ENCODE measurements around the gene CAP2.

The CAP2 gene

DNA sequence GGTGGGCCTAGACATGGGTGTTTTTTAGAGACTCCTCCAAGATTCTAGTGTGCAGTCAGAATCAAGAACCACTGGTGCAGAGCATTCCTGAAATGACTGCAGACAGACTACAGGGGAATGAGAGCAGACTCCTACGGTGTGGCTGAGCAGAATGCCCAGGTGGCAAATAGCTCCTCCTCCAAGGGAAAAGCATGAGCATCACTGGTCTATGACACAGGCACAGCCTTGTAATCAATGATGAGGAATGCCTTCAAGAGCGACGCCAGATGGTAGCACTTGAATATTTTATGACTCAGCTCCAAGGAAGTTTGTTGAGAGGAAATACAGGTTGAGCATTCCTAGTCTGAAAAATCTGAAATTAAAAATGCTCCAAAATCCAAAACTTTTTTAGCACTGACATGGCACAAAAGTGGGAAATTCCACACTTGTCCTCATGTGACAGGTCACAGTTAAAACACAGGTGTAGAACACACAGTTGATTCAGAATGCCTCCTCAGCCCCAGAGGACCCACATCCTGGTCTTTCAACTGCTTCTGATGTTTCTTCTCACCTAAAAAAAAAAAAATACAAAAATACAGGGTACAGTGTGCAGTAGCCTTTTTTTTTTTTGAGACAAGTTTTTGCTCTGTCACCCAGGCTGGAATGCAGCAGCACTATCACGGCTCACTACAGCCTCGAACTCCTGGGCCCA is 196.2 kb downstream of the CAP2 start:
- no peak for TF ChIP-seq FOXP2 (optimal IDR thresholded peaks at IDR 0.05; ENCODE audit: borderline replicate concordance, extremely low read depth, extremely low read length, insufficient read depth)
- no peak for TF ChIP-seq POLR2AphosphoS5 (IDR thresholded peaks at IDR 0.05; ENCODE audit: low read depth, low read length)
- TF ChIP-seq, protein P1, sequence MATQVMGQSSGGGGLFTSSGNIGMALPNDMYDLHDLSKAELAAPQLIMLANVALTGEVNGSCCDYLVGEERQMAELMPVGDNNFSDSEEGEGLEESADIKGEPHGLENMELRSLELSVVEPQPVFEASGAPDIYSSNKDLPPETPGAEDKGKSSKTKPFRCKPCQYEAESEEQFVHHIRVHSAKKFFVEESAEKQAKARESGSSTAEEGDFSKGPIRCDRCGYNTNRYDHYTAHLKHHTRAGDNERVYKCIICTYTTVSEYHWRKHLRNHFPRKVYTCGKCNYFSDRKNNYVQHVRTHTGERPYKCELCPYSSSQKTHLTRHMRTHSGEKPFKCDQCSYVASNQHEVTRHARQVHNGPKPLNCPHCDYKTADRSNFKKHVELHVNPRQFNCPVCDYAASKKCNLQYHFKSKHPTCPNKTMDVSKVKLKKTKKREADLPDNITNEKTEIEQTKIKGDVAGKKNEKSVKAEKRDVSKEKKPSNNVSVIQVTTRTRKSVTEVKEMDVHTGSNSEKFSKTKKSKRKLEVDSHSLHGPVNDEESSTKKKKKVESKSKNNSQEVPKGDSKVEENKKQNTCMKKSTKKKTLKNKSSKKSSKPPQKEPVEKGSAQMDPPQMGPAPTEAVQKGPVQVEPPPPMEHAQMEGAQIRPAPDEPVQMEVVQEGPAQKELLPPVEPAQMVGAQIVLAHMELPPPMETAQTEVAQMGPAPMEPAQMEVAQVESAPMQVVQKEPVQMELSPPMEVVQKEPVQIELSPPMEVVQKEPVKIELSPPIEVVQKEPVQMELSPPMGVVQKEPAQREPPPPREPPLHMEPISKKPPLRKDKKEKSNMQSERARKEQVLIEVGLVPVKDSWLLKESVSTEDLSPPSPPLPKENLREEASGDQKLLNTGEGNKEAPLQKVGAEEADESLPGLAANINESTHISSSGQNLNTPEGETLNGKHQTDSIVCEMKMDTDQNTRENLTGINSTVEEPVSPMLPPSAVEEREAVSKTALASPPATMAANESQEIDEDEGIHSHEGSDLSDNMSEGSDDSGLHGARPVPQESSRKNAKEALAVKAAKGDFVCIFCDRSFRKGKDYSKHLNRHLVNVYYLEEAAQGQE (IDR thresholded peaks at IDR 0.05; ENCODE audit: insufficient read depth in 1 of 2, low read depth in 2 of 2, low read length in 2 of 2) = no peak
- no peak for TF ChIP-seq SIN3A (IDR thresholded peaks at IDR 0.05; ENCODE audit: borderline replicate concordance, insufficient read depth, low read length)
- no peak for TF ChIP-seq TAF1 (IDR thresholded peaks at IDR 0.05; ENCODE audit: borderline replicate concordance, insufficient read depth, low read length)

DNA sequence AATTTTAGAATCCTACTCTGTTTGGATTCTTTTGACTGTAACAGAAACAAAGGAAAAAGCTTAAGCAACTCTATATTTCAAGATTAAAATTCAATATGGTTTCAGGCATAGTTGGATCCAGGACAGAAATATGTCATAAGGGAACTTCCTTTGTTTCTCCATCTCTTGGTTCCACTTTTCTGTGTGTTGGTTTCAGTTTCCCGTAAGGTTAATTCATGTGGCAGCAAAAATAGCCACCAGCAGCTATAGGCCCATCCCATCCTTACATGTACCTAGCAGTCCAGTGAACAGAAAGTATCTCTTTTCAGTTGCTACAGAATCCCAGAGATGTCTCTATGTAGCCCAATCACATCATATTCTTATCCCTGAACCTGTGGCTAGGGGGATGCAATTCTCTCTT is 197.9 kb downstream of the CAP2 start:
- TF ChIP-seq FOXP2 (optimal IDR thresholded peaks at IDR 0.05; ENCODE audit: borderline replicate concordance, extremely low read depth, extremely low read length, insufficient read depth) (no peak), POLR2AphosphoS5 (IDR thresholded peaks at IDR 0.05; ENCODE audit: low read depth, low read length) (no peak), SIN3A (IDR thresholded peaks at IDR 0.05; ENCODE audit: borderline replicate concordance, insufficient read depth, low read length) (no peak), TAF1 (IDR thresholded peaks at IDR 0.05; ENCODE audit: borderline replicate concordance, insufficient read depth, low read length) (no peak)
- TF ChIP-seq, protein P1 (IDR thresholded peaks at IDR 0.05; ENCODE audit: insufficient read depth in 1 of 2, low read depth in 2 of 2, low read length in 2 of 2) = no peak

DNA sequence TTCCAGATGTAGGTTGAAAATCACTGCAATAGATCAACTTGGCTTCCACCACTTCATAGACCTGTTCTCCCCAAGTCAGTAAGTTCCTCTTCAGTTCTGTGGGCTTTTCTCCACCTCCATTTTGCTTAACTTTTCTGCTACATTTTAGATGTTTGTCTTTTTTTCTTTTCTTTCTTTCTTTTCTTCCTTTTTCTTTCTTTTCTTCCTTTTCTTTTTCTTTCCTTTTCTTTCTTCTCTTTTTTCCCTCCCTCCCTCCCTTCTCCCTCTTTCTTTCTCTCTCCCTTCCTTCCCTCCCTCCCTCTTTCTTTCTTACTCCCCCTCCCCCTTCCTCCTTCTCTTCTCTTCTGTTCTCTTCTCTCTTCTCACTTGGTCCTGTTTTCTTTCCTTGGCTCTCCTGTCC is 199.9 kb downstream of the CAP2 start:
- TF ChIP-seq FOXP2 (optimal IDR thresholded peaks at IDR 0.05; ENCODE audit: borderline replicate concordance, extremely low read depth, extremely low read length, insufficient read depth) = no peak
- TF ChIP-seq, protein P1 (IDR thresholded peaks at IDR 0.05; ENCODE audit: insufficient read depth in 1 of 2, low read depth in 2 of 2, low read length in 2 of 2) = no peak

DNA sequence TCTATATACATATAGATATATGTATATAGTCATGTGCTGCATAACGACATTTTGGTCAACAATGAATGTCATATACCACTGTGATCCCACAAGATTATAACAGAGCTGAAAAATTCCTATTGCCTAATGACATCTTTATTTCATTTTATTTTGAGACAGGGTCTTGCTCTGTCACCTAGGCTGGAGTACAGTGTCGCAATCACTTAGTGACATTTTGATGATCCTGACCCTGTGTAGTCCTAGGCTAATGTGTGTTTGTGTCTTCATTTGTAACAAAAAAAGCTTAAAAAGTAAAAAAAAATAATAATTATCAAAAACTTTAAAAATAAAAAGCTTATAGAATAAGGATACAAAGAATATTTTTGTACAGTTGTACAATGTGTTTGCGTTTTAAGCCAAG is 202.7 kb downstream of the CAP2 start:
- no peak for TF ChIP-seq FOXP2 (optimal IDR thresholded peaks at IDR 0.05; ENCODE audit: borderline replicate concordance, extremely low read depth, extremely low read length, insufficient read depth)
- TF ChIP-seq, protein P1 (IDR thresholded peaks at IDR 0.05; ENCODE audit: insufficient read depth in 1 of 2, low read depth in 2 of 2, low read length in 2 of 2) = no peak
- TF ChIP-seq SIN3A (IDR thresholded peaks at IDR 0.05; ENCODE audit: borderline replicate concordance, insufficient read depth, low read length) = no peak
- TF ChIP-seq TAF1 (IDR thresholded peaks at IDR 0.05; ENCODE audit: borderline replicate concordance, insufficient read depth, low read length) = no peak
- no peak for TF ChIP-seq POLR2AphosphoS5 (IDR thresholded peaks at IDR 0.05; ENCODE audit: low read depth, low read length)
